MM.1S (cell line): ENCODE data around the gene PTPRH.

Experiments used
- DNase-seq: peaks from one replicate; pipeline ENCODE4 v3.0.0-alpha.2; 2015
- H2AFZ ChIP-seq: fragments of 300-600 bp; sonication (generic); 2 replicates; pipeline ENCODE4 v1.6.0; 2016; ENCODE audit warnings: antibody characterized with exemption, low read length
- H3F3A ChIP-seq: fragments of 300-600 bp; sonication (generic); 2 replicates; pipeline ENCODE4 v1.6.1; 2016; ENCODE audit warnings: mild to moderate bottlenecking, antibody characterized with exemption, low read length, moderate library complexity, mixed read lengths; ENCODE audit not compliant: insufficient read depth
- H3K27ac ChIP-seq: fragments of 300-600 bp; sonication (generic); 2 replicates; pipeline ENCODE4 v1.5.1; 2016; ENCODE audit warnings: mild to moderate bottlenecking, low read length
- H3K27me3 ChIP-seq: fragments of 300-600 bp; sonication (generic); replicated peaks from 2 replicates; pipeline ENCODE4 v1.6.0; 2016; ENCODE audit warnings: low read length; ENCODE audit not compliant: insufficient read depth
- H3K36me3 ChIP-seq: fragments of 300-600 bp; sonication (generic); replicated peaks from 2 replicates; pipeline ENCODE4 v1.6.1; 2016; ENCODE audit warnings: mild to moderate bottlenecking, low read length, mixed read lengths; ENCODE audit not compliant: insufficient read depth
- H3K4me1 ChIP-seq: fragments of 300-600 bp; sonication (generic); 2 replicates; pipeline ENCODE4 v1.6.1; 2016; ENCODE audit warnings: low read length, mixed read lengths
- H3K4me2 ChIP-seq: fragments of 300-600 bp; sonication (generic); 2 replicates; pipeline ENCODE4 v1.6.0; 2016; ENCODE audit warnings: low read depth, low read length
- H3K4me3 ChIP-seq: fragments of 300-600 bp; sonication (generic); 2 replicates; pipeline ENCODE4 v1.5.1; 2016; ENCODE audit warnings: low read length, mixed read lengths
- H3K79me2 ChIP-seq: fragments of 300-600 bp; sonication (generic); 2 replicates; pipeline ENCODE4 v1.6.1; 2016; ENCODE audit warnings: mixed run types, low read length, mixed read lengths
- H3K9ac ChIP-seq: fragments of 300-600 bp; sonication (generic); 2 replicates; pipeline ENCODE4 v1.6.1; 2016; ENCODE audit warnings: low read length, mixed read lengths
- H3K9me2 ChIP-seq: fragments of 300-600 bp; sonication (generic); replicated peaks from 2 replicates; pipeline ENCODE4 v1.6.1; 2016; ENCODE audit warnings: mild to moderate bottlenecking, low read length, mixed read lengths; ENCODE audit not compliant: insufficient read depth
- H3K9me3 ChIP-seq: fragments of 300-600 bp; sonication (generic); replicated peaks from 2 replicates; pipeline ENCODE4 v1.6.1; 2016; ENCODE audit warnings: mild to moderate bottlenecking, low read length, mixed read lengths; ENCODE audit not compliant: insufficient read depth
- H4K20me1 ChIP-seq: fragments of 300-600 bp; sonication (generic); 2 replicates; pipeline ENCODE4 v1.6.1; 2016; ENCODE audit warnings: mild to moderate bottlenecking, low read length, moderate library complexity, mixed read lengths; ENCODE audit not compliant: insufficient read depth
- CTCF ChIP-seq: fragments of 300-600 bp; sonication (generic); IDR thresholded peaks from 2 replicates; pipeline ENCODE4 v1.5.1; 2016; ENCODE audit warnings: antibody characterized with exemption, low read length, mixed read lengths
- EZH2 ChIP-seq: fragments of 300-600 bp; sonication (generic); optimal IDR thresholded peaks from 2 replicates; pipeline ENCODE3; 2017; ENCODE audit warnings: low read depth, mild to moderate bottlenecking, antibody characterized with exemption, low read length, mixed read lengths
- EZH2phosphoT487 ChIP-seq: fragments of 300-600 bp; sonication (generic); IDR thresholded peaks from 2 replicates; pipeline ENCODE4 v1.6.1; 2018; ENCODE audit warnings: antibody characterized with exemption, low read length

The PTPRH gene

GRCh38 chr19:55220525-55220924 is 11.2 kb upstream of the PTPRH start:
- Histone ChIP-seq H3K4me3 (no peak overlapping the region), H3K4me1 (no peaks in the 10 kb centered on the region), H3K9me2 (no peaks in the 10 kb centered on the region), H3F3A (no peaks in the 10 kb centered on the region), H2AFZ (no peak overlapping the region), H3K36me3 (no peaks in the 10 kb centered on the region), H4K20me1 (no peaks in the 10 kb centered on the region), H3K4me2 (no peak overlapping the region), H3K79me2 (no peaks in the 10 kb centered on the region), H3K9ac (no peak overlapping the region), H3K27ac (no peak overlapping the region), H3K9me3 (no peaks in the 10 kb centered on the region), H3K27me3 (peaks cover 11% of the 10 kb centered on the region)
- TF ChIP-seq CTCF (no peak), EZH2 (no peak), EZH2phosphoT487 (no peak)
- no peak for DNase-seq

- TF ChIP-seq EZH2phosphoT487 (no peak), EZH2 (no peak), CTCF (no peak)
- H3K9me2 ChIP-seq, result no peaks in the 10 kb centered on the region
- peaks cover 28% of the 10 kb centered on the region for H3K27me3 ChIP-seq
- H3K27ac ChIP-seq, result no peak overlapping the region
- no peaks in the 10 kb centered on the region for H3K79me2 ChIP-seq
- no peak overlapping the region for H2AFZ ChIP-seq
- H3K4me1 ChIP-seq, result no peaks in the 10 kb centered on the region
- H3F3A ChIP-seq, result no peaks in the 10 kb centered on the region
- H3K9me3 ChIP-seq, result no peaks in the 10 kb centered on the region
- no peaks in the 10 kb centered on the region for H3K36me3 ChIP-seq
- no peaks in the 10 kb centered on the region for H4K20me1 ChIP-seq
- no peak overlapping the region for H3K4me2 ChIP-seq
- no peak for DNase-seq
- no peak overlapping the region for H3K9ac ChIP-seq
- no peak overlapping the region for H3K4me3 ChIP-seq
Observed at GRCh38 chr19:55216461-55217198, 7.3 kb upstream of the PTPRH start.

- no peak overlapping the region for H2AFZ ChIP-seq
- TF ChIP-seq EZH2phosphoT487 (no peak), CTCF (no peak), EZH2 (no peak)
- H3K36me3 ChIP-seq, result no peaks in the 10 kb centered on the region
- peaks cover 29% of the 10 kb centered on the region for H3K27me3 ChIP-seq
- H3F3A ChIP-seq, result no peaks in the 10 kb centered on the region
- H3K27ac ChIP-seq, result no peak overlapping the region
- H3K4me2 ChIP-seq, result no peak overlapping the region
- peaks cover 7% of the 10 kb centered on the region for H3K4me1 ChIP-seq
- H3K4me3 ChIP-seq, result no peak overlapping the region
- H3K9me3 ChIP-seq, result no peaks in the 10 kb centered on the region
- no peak for DNase-seq
- H3K79me2 ChIP-seq, result no peaks in the 10 kb centered on the region
- no peaks in the 10 kb centered on the region for H3K9me2 ChIP-seq
- H4K20me1 ChIP-seq, result no peaks in the 10 kb centered on the region
- H3K9ac ChIP-seq, result no peak overlapping the region
Observed at GRCh38 chr19:55213547-55213946, 4.2 kb upstream of the PTPRH start.
